ENCODE measurements around the gene PSMD5.
"Not testable (repeated sequence)": the region's sequence is repeated elsewhere in the genome, so short reads cannot be mapped to it uniquely, and the experiment has no call there.

The PSMD5 gene

GRCh38 chr9:120807607-120808379 lies 34.9 kb downstream of the PSMD5 start:
- DNase-seq (ENCODE audit: low read depth) = no peak

- not testable (repeated sequence) for DNase-seq (ENCODE audit: low read depth)
These were observed 37.8 kb downstream of the PSMD5 start for GRCh38 chr9:120804784-120805363.

GRCh38 chr9:120801441-120801840 lies 41.3 kb downstream of the PSMD5 start:
- no peak for DNase-seq (ENCODE audit: low read depth)

- peak; percentile 78 for DNase-seq (ENCODE audit: low read depth)
These were observed 49.6 kb downstream of the PSMD5 start, which contains the start of gene FBXW2 for GRCh38 chr9:120792898-120793765. TSS of gene FBXW2 (minus strand) at chr9:120793416. CDS start at chr9:120788258, 5,158 bp downstream.

GRCh38 chr9:120791161-120791560 lies 51.6 kb downstream of the PSMD5 start:
- no peak for DNase-seq (ENCODE audit: low read depth)

GRCh38 chr9:120787933-120788332 lies 54.8 kb downstream of the PSMD5 start:
- DNase-seq (ENCODE audit: low read depth) = no peak

- no peak for DNase-seq (ENCODE audit: low read depth)
These were observed 59.1 kb downstream of the PSMD5 start for GRCh38 chr9:120783602-120784047.

- no peak for DNase-seq (ENCODE audit: low read depth)
These were observed 61.5 kb downstream of the PSMD5 start for GRCh38 chr9:120781236-120781635.

- no peak for DNase-seq (ENCODE audit: low read depth)
These were observed 62.4 kb downstream of the PSMD5 start for GRCh38 chr9:120780367-120780766.

- no peak for DNase-seq (ENCODE audit: low read depth)
These were observed 63.5 kb downstream of the PSMD5 start for GRCh38 chr9:120779227-120779626.

GRCh38 chr9:120778758-120779157 lies 64.0 kb downstream of the PSMD5 start:
- DNase-seq (ENCODE audit: low read depth) = no peak

- no peak for DNase-seq (ENCODE audit: low read depth)
These were observed 65.5 kb downstream of the PSMD5 start for GRCh38 chr9:120777229-120777628.

- DNase-seq (ENCODE audit: low read depth) = no peak
These were observed 65.9 kb downstream of the PSMD5 start for GRCh38 chr9:120776788-120777187.

- no peak for DNase-seq (ENCODE audit: low read depth)
These were observed 66.9 kb downstream of the PSMD5 start for GRCh38 chr9:120775859-120776258.

- DNase-seq (ENCODE audit: low read depth) = no peak
These were observed 68.0 kb downstream of the PSMD5 start for GRCh38 chr9:120774719-120775118.

- DNase-seq (ENCODE audit: low read depth) = no peak
These were observed 69.5 kb downstream of the PSMD5 start for GRCh38 chr9:120773256-120773655.

- no peak for DNase-seq (ENCODE audit: low read depth)
These were observed 71.8 kb downstream of the PSMD5 start for GRCh38 chr9:120770931-120771330.

- no peak for DNase-seq (ENCODE audit: low read depth)
These were observed 73.8 kb downstream of the PSMD5 start for GRCh38 chr9:120768886-120769285.

GRCh38 chr9:120768247-120768646 lies 74.5 kb downstream of the PSMD5 start:
- DNase-seq (ENCODE audit: low read depth) = no peak

GRCh38 chr9:120767451-120767850 lies 75.3 kb downstream of the PSMD5 start:
- DNase-seq (ENCODE audit: low read depth) = no peak

All from activated gamma-delta T cell treated with anti-CD3 and anti-CD28 coated beads, Interleukin-2, amount 50 U/mL, for 16 hours (primary cell).